GM18502 (cell line): ENCODE data around the gene CLASP2.

Source experiments
- ATAC-seq: cut with Tn5 transposase; IDR thresholded peaks from one replicate; pipeline ENCODE4 v1.9.1; 2021; ENCODE audit warnings: mild to moderate bottlenecking; ENCODE audit not compliant: unreplicated experiment, poor library complexity

Gene CLASP2

DNA sequence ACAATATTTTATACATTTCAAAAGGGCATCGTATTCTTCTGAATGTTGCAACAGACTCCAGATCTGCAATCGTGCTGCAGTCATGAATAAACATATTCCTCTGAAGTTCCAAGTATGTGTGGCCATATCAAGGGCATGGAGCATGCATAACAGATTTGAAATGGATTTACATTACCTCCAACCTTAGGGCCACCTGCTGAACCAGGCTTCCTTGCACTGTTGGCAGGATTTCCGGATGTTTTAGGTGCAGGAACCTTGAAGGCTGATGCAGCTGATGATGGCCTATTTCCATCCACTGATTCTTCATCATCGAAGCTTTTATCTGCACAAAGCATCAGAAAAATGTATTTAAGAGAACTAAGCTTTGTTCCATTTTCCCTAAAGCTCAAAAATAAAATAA is 73.5 kb downstream of the CLASP2 start:
- no peak for ATAC-seq

GRCh38 chr3:33642806-33643205 is 75.2 kb downstream of the CLASP2 start:
- ATAC-seq, result no peak

GRCh38 chr3:33639889-33640288 is 78.2 kb downstream of the CLASP2 start:
- ATAC-seq, result no peak

DNA sequence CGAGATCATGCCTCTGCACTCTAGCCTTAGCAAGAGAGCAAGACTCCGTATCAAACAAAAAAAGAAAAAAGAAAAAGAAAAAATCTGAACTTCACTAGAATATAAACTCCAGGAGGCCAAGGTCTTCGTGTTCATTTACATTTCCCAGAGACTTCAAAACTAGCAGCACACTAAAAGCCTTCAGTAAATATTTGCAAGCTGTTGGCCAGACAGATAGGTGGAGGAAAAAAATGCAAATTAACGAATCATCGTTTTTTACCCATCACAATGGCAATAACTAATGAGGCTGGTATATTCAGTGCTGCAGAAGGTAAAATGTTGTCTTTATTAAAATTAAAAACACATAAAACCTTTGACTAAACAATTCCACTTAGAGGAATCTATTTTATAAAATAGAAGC is 80.6 kb downstream of the CLASP2 start:
- no peak for ATAC-seq

DNA sequence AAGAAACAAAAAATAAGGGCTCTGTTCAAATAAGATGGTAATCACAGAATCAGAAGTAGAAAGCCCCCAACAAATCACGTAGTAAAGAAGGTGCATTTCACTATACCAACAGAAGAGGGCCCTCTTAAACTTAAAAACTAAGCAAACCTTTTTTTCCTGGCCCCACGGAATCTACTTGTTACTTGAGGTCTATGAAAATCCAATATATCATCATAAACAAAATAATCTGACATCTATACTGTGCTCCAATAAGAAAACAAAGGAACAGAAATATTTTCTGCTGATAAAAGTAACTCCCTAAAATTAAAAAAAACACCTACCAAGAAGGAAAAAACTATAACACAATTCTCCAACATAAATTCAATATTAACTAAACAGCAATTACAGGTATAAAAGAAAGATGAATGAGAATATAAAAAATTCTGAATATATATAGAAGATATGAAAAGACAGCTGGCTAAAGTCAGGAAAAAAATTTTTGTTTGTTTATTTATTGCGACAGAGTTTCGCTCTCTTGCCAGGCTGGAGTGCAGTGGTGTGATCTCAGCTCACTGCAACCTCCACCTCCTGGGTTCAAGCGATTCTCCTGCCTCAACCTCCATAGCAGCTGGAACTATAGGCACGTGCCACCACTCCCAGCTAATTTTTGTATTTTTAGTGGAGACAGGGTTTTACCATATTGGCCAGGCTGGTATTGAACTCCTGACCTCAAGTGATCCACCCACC is 81.8 kb downstream of the CLASP2 start:
- no peak for ATAC-seq

- ATAC-seq, result no peak
Observed at GRCh38 chr3:33634262-33634661, 83.8 kb downstream of the CLASP2 start.

DNA sequence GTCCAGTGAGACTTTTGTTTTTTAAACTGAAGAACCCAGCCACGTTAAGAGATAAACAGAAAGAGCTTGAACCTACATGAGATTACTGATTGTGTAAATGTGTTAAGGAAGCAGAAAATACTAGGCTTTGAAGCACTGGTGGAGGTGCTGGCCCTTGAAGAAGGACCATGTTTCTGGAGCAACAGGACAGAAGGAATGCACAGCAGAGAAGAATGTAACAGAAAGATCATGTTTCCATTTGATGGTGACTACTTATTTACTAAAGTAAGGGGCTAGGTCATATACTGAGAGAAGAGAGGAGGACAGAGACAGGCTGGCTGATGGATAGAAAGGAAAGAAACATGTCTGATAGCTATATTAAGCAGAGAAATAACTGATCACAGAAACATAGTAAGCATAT is 88.8 kb downstream of the CLASP2 start:
- ATAC-seq, result no peak

GRCh38 chr3:33624756-33625155 is 93.3 kb downstream of the CLASP2 start:
- ATAC-seq, result no peak

DNA sequence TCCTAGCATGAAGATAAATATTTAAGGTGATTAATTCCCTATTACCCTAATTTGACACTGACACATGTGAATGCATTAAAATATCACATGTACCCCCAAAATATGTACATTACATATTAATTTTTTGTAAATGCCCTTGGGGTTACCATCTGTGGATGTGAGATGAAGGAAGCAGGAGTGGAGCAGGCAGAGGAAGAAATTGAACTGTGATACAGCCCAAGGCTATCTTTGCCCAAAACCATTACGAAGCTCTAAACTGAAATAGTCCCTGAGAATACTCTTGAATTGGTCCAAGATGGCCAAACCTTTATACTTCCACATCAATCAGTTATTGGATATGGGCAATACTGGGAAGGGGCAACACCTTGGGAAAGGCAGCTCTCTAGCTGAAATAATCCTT is 105.0 kb downstream of the CLASP2 start:
- no peak for ATAC-seq

- no peak for ATAC-seq
Observed at GRCh38 chr3:33612607-33613006, 105.4 kb downstream of the CLASP2 start.

DNA sequence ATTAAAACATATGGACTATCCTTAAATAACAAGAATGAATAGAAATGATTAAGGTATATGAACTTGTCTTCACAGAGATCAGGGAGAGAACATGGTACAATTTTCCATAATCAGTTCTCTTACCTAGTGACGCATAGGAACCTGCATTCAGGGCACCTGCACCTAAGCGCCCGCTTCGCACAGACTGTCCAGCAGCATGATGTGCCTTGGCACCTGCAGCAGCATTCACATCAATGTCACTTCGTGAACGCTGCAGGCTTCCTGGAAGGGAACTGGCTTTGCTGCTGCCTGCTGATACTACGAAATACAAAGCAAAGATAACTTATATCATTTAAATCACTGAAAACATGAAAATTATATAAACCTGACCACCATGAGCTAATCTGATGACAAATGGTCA is 115.2 kb downstream of the CLASP2 start:
- no peak for ATAC-seq

- no peak for ATAC-seq
Observed at GRCh38 chr3:33597257-33597689, 120.8 kb downstream of the CLASP2 start.

DNA sequence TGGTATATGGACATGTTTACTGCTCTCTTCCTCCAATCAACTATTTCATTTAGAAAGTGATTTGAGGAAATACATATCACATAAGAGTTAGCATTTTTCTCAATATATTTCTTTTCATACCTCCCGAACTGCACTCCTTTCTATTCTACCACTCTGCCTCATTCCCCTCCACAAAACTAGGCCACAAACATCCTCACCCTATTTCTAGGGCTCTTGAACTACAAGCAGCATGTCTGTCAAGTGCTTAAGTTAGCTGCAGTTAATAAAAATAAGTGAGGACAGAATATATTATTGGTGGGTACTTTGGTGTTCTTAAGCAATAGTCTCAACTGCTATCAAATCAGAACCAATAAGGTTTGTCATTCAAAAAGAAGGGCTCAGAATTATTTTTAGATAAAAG is 125.1 kb downstream of the CLASP2 start:
- ATAC-seq, result no peak

GRCh38 chr3:33590541-33590940 is 127.5 kb downstream of the CLASP2 start:
- ATAC-seq, result no peak

DNA sequence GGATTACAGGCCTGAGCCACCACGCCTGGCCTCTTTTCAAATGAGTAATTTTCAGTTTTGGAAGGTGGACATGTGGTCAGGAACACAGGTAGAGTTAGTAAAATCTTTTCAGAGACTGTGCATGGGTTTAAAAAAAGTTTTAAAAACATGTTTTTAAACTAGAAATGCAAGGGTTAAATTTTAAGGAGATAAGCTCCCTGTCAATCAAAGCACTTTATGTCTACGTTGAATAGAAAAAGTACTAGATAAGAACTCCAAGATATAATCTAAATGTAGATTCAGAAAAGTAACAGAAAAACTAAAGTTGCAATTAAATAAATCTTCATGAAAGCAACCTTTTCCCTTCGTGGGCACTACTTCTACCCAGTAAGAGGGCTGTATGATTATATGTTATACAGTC is 131.7 kb downstream of the CLASP2 start:
- no peak for ATAC-seq

DNA sequence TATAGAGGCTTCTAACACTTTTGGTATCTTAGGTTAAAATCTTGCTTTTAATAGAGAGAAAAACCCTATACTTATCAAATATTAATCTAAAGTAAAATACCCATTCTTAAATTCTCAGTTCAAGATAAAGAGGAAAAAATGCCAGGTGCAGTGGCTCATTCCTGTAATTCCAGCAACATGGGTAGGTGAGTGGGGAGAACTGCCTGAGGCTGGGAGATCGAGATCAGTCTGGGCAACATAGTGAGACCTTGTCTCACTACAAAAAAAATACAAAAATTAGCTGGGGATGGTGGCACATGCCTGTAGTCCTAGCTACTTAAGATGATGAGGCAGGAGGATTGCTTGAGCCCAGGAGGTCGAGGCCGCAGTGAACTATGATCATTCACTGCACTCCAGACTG is 135.8 kb downstream of the CLASP2 start:
- ATAC-seq, result no peak

DNA sequence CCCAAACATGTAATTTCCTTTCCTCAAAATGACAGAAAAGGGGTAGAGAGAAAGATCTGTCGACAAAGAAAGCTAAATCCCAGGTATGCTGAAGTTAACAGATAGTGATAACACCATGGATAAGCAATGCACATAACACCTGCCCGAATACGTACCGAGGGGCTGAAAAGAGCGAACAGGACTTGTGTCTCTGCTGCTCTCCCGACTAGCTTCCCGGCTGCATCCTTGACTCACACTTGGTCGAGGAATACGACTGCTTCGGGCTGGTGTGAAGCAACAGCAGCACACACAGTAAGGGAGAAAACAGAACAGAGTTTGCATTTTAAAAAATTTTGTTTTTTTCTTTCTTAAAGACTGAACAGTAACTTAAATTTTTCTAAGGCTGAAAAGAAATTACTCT is 136.4 kb downstream of the CLASP2 start:
- ATAC-seq, result no peak

GRCh38 chr3:33579840-33580239 is 138.2 kb downstream of the CLASP2 start:
- ATAC-seq, result no peak

GRCh38 chr3:33579178-33579510 is 138.9 kb downstream of the CLASP2 start:
- ATAC-seq, result no peak

- ATAC-seq, result no peak
Observed at GRCh38 chr3:33578325-33579177, 139.5 kb downstream of the CLASP2 start.

GRCh38 chr3:33577588-33577987 is 140.5 kb downstream of the CLASP2 start:
- ATAC-seq, result no peak

GRCh38 chr3:33577173-33577572 is 140.9 kb downstream of the CLASP2 start:
- no peak for ATAC-seq
